ENCODE data around the gene GLIS2.

DNA sequence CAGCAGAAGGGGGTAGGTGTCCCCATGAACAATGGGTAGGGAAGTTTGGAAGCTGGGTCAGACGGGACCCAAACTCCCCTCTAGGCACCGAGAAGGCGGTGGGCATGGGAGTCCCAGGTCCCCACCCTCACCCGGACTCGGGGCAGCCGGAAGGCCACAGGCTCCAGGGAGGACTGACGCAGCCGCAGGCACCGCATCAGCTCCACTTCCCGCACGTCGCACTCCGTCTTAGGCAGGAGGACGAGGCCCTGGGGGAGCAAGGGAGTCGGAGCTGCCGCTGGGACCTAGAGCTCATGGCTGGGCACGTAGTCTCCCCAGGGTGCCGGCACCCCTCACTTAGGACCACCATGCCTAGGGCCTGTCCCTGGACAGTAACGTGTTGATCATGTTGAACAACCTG is 42.4 kb downstream of the GLIS2 start:
- TF ChIP-seq EZH2 (IDR thresholded peaks at IDR 0.05) = no peak
- TF ChIP-seq POLR2AphosphoS5 (IDR thresholded peaks at IDR 0.05; ENCODE audit: borderline replicate concordance, low read depth, low read length) = no peak
